Loucy (cell line): ENCODE measurements around the gene CRIP2.

ENCODE experiments used
- H2AFZ ChIP-seq: fragments of 200-600 bp; sonication (generic); 2 replicates; pipeline ENCODE4 v1.6.0; 2016; ENCODE audit warnings: antibody characterized with exemption, mild to moderate bottlenecking, low read length, moderate library complexity
- H3F3A ChIP-seq: fragments of 200-600 bp; 2 replicates; pipeline ENCODE4 v1.6.0; 2016; ENCODE audit warnings: antibody characterized with exemption, low read depth, mild to moderate bottlenecking
- H3K27me3 ChIP-seq: fragments of 200-600 bp; sonication (generic); 2 replicates; pipeline ENCODE4 v1.6.1; 2014; ENCODE audit warnings: low read length, mild to moderate bottlenecking; ENCODE audit not compliant: insufficient read depth, poor library complexity, severe bottlenecking
- H3K36me3 ChIP-seq: fragments of 200-600 bp; sonication (generic); 2 replicates; pipeline ENCODE4 v1.6.1; 2016; ENCODE audit warnings: low read length; ENCODE audit not compliant: insufficient read depth
- H3K4me1 ChIP-seq: fragments of 200-600 bp; sonication (generic); 2 replicates; pipeline ENCODE4 v1.5.1; 2014; ENCODE audit warnings: low read length, mild to moderate bottlenecking; ENCODE audit not compliant: insufficient read depth, poor library complexity, severe bottlenecking
- H3K4me2 ChIP-seq: fragments of 200-600 bp; sonication (generic); 2 replicates; pipeline ENCODE4 v1.6.0; 2014; ENCODE audit warnings: antibody characterized with exemption, low read length, low read depth, mild to moderate bottlenecking; ENCODE audit not compliant: poor library complexity, severe bottlenecking
- H3K4me3 ChIP-seq: fragments of 200-600 bp; sonication (generic); 2 replicates; pipeline ENCODE4 v1.5.1; 2014; ENCODE audit warnings: low read length, mild to moderate bottlenecking, mixed read lengths; ENCODE audit not compliant: poor library complexity, severe bottlenecking
- H3K79me2 ChIP-seq: fragments of 200-600 bp; sonication (generic); 2 replicates; pipeline ENCODE4 v1.6.1; 2014; ENCODE audit warnings: low read length; ENCODE audit not compliant: insufficient read depth
- H3K9ac ChIP-seq: fragments of 200-600 bp; sonication (generic); 2 replicates; pipeline ENCODE4 v1.6.0; 2014; ENCODE audit warnings: mild to moderate bottlenecking, low read depth, low read length, moderate library complexity; ENCODE audit not compliant: poor library complexity, severe bottlenecking
- H3K9me2 ChIP-seq: fragments of 200-600 bp; sonication (generic); replicated peaks from 2 replicates; pipeline ENCODE4 v1.6.1; 2016; ENCODE audit warnings: low read depth, low read length, mixed read lengths
- H3K9me3 ChIP-seq: fragments of 200-600 bp; sonication (generic); 2 replicates; pipeline ENCODE4 v1.6.1; 2014; ENCODE audit warnings: mild to moderate bottlenecking, antibody characterized with exemption, low read length, low read depth; ENCODE audit not compliant: insufficient read depth
- H4K20me1 ChIP-seq: fragments of 200-600 bp; sonication (generic); 2 replicates; pipeline ENCODE4 v1.6.0; 2014; ENCODE audit warnings: antibody characterized with exemption, low read length, mild to moderate bottlenecking; ENCODE audit not compliant: insufficient read depth, poor library complexity, severe bottlenecking
- EZH2phosphoT487 ChIP-seq: fragments of 200-600 bp; IDR thresholded peaks from 2 replicates; pipeline ENCODE4 v1.6.1; 2018; ENCODE audit warnings: antibody characterized with exemption, mild to moderate bottlenecking, moderate library complexity, borderline replicate concordance
- TF ChIP-seq, protein P1 (sequence below): fragments of 200-600 bp; sonication (generic); conservative IDR thresholded peaks from 2 replicates; pipeline ENCODE4 v1.5.1; 2014; ENCODE audit warnings: mild to moderate bottlenecking, antibody characterized with exemption, low read length

CRIP2 gene

GRCh38 chr14:105442125-105442524 lies 32.5 kb upstream of the CRIP2 start:
- no peaks in the 10 kb centered on the region for H3F3A ChIP-seq
- H2AFZ ChIP-seq = no peak overlapping the region
- H4K20me1 ChIP-seq = peaks cover 31% of the 10 kb centered on the region
- no peaks in the 10 kb centered on the region for H3K9me2 ChIP-seq
- H3K27me3 ChIP-seq = no peaks in the 10 kb centered on the region
- no peaks in the 10 kb centered on the region for H3K4me1 ChIP-seq
- TF ChIP-seq, protein P1, sequence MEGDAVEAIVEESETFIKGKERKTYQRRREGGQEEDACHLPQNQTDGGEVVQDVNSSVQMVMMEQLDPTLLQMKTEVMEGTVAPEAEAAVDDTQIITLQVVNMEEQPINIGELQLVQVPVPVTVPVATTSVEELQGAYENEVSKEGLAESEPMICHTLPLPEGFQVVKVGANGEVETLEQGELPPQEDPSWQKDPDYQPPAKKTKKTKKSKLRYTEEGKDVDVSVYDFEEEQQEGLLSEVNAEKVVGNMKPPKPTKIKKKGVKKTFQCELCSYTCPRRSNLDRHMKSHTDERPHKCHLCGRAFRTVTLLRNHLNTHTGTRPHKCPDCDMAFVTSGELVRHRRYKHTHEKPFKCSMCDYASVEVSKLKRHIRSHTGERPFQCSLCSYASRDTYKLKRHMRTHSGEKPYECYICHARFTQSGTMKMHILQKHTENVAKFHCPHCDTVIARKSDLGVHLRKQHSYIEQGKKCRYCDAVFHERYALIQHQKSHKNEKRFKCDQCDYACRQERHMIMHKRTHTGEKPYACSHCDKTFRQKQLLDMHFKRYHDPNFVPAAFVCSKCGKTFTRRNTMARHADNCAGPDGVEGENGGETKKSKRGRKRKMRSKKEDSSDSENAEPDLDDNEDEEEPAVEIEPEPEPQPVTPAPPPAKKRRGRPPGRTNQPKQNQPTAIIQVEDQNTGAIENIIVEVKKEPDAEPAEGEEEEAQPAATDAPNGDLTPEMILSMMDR = no peak
- TF ChIP-seq EZH2phosphoT487 = no peak
- no peak overlapping the region for H3K4me2 ChIP-seq
- peaks cover 41% of the 10 kb centered on the region; the same call in 1 of the 2 replicates for H3K36me3 ChIP-seq
- peaks cover 39% of the 10 kb centered on the region for H3K79me2 ChIP-seq
- no peak overlapping the region for H3K9ac ChIP-seq
- no peaks in the 10 kb centered on the region for H3K9me3 ChIP-seq
- no peak overlapping the region for H3K4me3 ChIP-seq

DNA sequence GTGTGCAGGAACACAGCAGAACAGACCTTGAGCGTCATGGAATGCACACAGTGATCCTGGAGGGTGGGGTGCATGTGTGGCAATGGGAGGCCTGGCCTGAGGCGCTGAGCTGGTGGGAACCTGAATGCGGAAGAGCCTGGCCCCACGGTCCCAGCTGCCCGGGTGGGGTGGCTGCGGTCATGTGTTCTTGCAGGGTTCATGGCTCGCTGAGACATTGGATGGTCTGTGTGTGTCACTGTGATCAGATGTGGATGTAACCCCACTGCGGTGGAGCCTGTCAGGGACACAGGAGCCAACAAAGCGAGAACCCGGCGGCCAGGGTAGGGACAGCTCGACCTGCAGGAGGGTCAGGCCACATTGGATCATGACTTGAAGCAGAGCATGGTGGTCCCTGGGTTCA lies 31.8 kb upstream of the CRIP2 start:
- H3K9me3 ChIP-seq = no peaks in the 10 kb centered on the region
- H3K79me2 ChIP-seq = peaks cover 32% of the 10 kb centered on the region
- H2AFZ ChIP-seq = no peak overlapping the region
- TF ChIP-seq, protein P1 = no peak
- TF ChIP-seq EZH2phosphoT487 = no peak
- H3K4me2 ChIP-seq = no peak overlapping the region
- H3K9me2 ChIP-seq = no peaks in the 10 kb centered on the region
- no peaks in the 10 kb centered on the region for H3K4me1 ChIP-seq
- no peak overlapping the region for H3K9ac ChIP-seq
- H3K4me3 ChIP-seq = no peak overlapping the region
- no peaks in the 10 kb centered on the region for H3K27me3 ChIP-seq
- peaks cover 41% of the 10 kb centered on the region; the same call in 1 of the 2 replicates for H3K36me3 ChIP-seq
- H4K20me1 ChIP-seq = peaks cover 26% of the 10 kb centered on the region
- H3F3A ChIP-seq = no peaks in the 10 kb centered on the region

DNA sequence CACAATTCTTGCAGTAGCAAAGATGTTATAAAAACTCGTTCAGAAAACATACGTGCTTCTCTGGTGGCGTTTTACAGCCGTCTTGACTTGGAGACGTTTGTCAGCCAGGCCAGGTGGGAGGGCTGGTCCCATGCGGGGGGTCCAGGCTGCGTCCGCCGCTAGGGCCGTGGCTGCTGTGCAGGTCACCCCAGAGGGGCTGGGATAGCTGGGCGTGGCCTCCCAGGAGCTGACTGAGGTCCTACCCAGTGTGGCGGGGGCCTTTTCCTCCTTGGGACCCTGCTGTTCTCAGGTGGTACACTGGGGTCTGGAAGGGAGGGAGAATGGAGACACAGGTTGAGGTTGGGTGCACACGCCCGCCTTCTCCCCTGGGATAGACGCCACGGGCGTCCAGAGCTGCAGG lies 29.8 kb upstream of the CRIP2 start:
- Histone ChIP-seq H3K79me2 (peaks cover 26% of the 10 kb centered on the region; the same call in 1 of the 2 replicates), H3K9me2 (no peaks in the 10 kb centered on the region), H3K9me3 (no peaks in the 10 kb centered on the region), H3K4me3 (no peak overlapping the region), H3K36me3 (peaks cover 38% of the 10 kb centered on the region; the same call in 1 of the 2 replicates), H3K9ac (no peak overlapping the region), H2AFZ (no peak overlapping the region), H3K4me2 (no peak overlapping the region), H3K4me1 (no peaks in the 10 kb centered on the region), H3F3A (no peaks in the 10 kb centered on the region), H4K20me1 (peaks cover 27% of the 10 kb centered on the region), H3K27me3 (no peaks in the 10 kb centered on the region)
- no peak for TF ChIP-seq EZH2phosphoT487
- TF ChIP-seq, protein P1 = no peak
